Epidermal melanocyte (primary cell): ENCODE measurements around the gene PCSK6.

ENCODE experiments used
- DNase-seq: peaks from one replicate; pipeline ENCODE4 v3.0.0; 2011; ENCODE audit warnings: low spot score; ENCODE audit not compliant: insufficient read length

The PCSK6 gene

GRCh38 chr15:101447561-101448071 lies 41.9 kb downstream of the PCSK6 start:
- no peak for DNase-seq

- DNase-seq = no peak
Observed at GRCh38 chr15:101447168-101447533, 42.4 kb downstream of the PCSK6 start.

- no peak for DNase-seq
Observed at GRCh38 chr15:101446518-101447167, 42.9 kb downstream of the PCSK6 start.

- no peak for DNase-seq
Observed at GRCh38 chr15:101445562-101446517, 43.7 kb downstream of the PCSK6 start.

GRCh38 chr15:101444807-101445508 lies 44.5 kb downstream of the PCSK6 start:
- DNase-seq = no peak

- no peak for DNase-seq
Observed at GRCh38 chr15:101444015-101444414, 45.5 kb downstream of the PCSK6 start.

GRCh38 chr15:101442272-101442671 lies 47.2 kb downstream of the PCSK6 start:
- no peak for DNase-seq

GRCh38 chr15:101441696-101442095 lies 47.8 kb downstream of the PCSK6 start:
- DNase-seq = no peak

- no peak for DNase-seq
Observed at GRCh38 chr15:101440846-101441590, 48.5 kb downstream of the PCSK6 start.

- DNase-seq = no peak
Observed at GRCh38 chr15:101439920-101440319, 49.6 kb downstream of the PCSK6 start.

GRCh38 chr15:101439285-101439919 lies 50.1 kb downstream of the PCSK6 start:
- DNase-seq = no peak

GRCh38 chr15:101438482-101439284 lies 50.8 kb downstream of the PCSK6 start:
- DNase-seq = no peak

GRCh38 chr15:101437618-101438481 lies 51.7 kb downstream of the PCSK6 start:
- DNase-seq = no peak

GRCh38 chr15:101437209-101437608 lies 52.3 kb downstream of the PCSK6 start:
- no peak for DNase-seq

- DNase-seq = no peak
Observed at GRCh38 chr15:101436526-101436925, 53.0 kb downstream of the PCSK6 start.

GRCh38 chr15:101435761-101436160 lies 53.7 kb downstream of the PCSK6 start:
- no peak for DNase-seq

GRCh38 chr15:101434032-101434920 lies 55.2 kb downstream of the PCSK6 start:
- DNase-seq = no peak

GRCh38 chr15:101433396-101433795 lies 56.1 kb downstream of the PCSK6 start:
- DNase-seq = no peak
